ENCODE results near the gene RUNX3. TPM values are rescaled to one million over a fixed set of nuclear protein-coding genes. Genes with fewer than 3 reads are reported as not detected.
"Not testable (repeated sequence)": the region's sequence is repeated elsewhere in the genome, so short reads cannot be mapped to it uniquely, and the experiment has no call there.

RUNX3 gene
- not detected in 2 replicates for total RNA-seq

DNA sequence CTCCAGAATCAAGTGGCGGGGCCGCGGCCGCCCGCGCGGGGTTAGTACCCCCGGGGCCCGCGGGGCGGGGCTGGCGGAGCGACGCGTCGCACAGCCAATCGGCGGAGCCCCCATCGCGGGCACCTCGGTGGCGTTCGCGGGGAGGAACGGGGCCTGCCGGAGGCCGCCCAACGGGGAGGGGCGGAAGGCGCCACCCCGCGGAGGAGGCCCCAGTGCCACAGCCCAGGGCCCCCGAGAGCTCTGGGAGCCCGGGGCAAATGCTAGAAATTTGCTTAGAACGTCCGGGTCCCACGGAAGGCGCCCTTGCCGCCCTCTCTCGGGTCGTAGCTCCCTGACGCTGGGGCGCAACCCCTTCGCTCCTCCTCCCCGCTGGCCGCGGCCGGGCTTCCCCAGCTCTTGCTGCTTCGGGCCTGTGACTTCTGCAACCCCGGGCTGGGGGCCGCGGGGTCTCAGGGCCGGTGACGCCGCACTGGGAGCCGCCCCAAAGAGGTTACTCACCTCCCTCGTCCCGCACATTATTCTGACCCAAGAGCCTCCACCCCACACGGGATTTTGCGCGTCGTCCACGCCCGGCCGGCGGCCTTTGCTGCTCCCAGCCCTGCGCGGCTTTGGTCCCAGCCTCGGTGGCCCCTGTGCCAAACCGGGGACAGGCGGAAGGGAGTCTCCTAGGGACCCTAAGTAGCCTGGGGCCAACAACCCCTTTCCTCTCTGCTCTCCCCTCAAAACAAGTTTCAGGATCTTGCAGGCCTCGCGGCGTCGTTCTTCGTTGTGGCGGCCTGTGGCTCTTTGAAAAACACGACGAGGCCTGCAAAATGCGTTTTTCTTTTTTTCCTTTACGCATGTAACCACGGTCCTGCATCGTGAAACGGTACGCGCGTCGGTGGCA, at the start of gene RUNX3:
TSS of gene RUNX3 (minus strand) at position 17 of the 886 bp plus-strand sequence. CDS start 408 bp downstream, outside the sequence.
- DNase-seq (ENCODE audit: low read depth in 2 of 2): no peak

DNA sequence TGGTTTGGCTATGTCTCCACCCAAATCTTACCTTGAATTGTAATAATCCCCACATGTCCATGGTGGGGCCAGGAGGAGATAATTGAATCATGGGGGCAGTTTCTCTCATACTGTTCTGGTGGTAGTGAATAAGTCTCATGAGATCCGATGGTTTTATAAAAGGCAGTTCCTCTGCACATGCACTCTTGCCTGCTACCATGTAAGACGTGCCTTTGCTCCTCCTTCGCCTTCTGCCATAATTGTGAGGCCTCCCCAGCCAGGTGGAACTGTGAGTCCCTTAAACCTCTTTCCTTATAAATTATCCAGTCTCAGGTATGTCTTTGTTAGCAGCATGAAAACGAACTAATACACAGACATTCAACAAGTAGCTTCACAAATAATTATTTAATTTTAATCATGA, 49.2 kb upstream of the RUNX3 start:
- DNase-seq (ENCODE audit: low read depth in 2 of 2): not testable (repeated sequence)

- DNase-seq (ENCODE audit: low read depth in 2 of 2): no peak
These were observed 48.4 kb upstream of the RUNX3 start for GRCh38 chr1:24978383-24979032.

- DNase-seq (ENCODE audit: low read depth in 2 of 2): no peak
These were observed 45.3 kb upstream of the RUNX3 start for GRCh38 chr1:24975391-24975790.

GRCh38 chr1:24973315-24973714, 43.2 kb upstream of the RUNX3 start:
- no peak for DNase-seq (ENCODE audit: low read depth in 2 of 2)

DNA sequence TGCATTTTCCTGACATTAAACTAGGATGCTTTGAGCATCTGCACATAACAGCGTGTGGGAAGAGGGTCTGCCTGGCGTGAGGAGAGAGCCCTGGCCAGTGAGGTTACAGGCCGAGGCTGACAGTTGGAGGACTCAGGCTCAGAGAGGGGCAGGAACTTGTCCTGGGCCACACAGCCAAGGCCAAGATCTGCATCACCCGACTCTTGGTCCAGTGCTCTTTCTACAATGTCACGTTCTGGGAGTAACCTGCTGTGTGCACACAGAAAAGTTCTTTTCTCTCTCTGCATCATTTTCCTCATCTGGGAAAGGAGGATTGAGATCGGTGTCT, 42.8 kb upstream of the RUNX3 start:
- DNase-seq (ENCODE audit: low read depth in 2 of 2): no peak

- DNase-seq (ENCODE audit: low read depth in 2 of 2): peak in 1 of 2 donors; percentile 10
These were observed 42.3 kb upstream of the RUNX3 start for GRCh38 chr1:24972221-24972914.

GRCh38 chr1:24970926-24971875, 41.1 kb upstream of the RUNX3 start:
- no peak for DNase-seq (ENCODE audit: low read depth in 2 of 2)

DNA sequence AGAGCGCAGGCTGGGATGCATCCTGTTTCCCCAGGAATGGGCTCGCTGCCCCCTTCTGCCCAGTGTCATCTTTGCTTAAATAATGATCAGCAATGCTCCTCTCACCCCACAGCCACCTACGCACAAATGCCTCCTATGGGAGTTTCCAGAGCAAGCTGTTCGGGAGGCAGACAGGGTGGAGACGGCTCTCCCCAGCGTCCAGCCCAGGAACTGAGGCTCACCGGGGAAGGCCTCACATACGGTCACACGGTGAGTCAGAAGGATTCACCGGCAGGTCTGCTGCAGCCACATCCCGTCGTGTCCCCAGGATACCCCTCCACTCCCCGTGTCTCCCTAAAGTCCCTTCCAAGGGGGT, 40.3 kb upstream of the RUNX3 start:
- peak; percentile 15 to 30 for DNase-seq (ENCODE audit: low read depth in 2 of 2)

DNA sequence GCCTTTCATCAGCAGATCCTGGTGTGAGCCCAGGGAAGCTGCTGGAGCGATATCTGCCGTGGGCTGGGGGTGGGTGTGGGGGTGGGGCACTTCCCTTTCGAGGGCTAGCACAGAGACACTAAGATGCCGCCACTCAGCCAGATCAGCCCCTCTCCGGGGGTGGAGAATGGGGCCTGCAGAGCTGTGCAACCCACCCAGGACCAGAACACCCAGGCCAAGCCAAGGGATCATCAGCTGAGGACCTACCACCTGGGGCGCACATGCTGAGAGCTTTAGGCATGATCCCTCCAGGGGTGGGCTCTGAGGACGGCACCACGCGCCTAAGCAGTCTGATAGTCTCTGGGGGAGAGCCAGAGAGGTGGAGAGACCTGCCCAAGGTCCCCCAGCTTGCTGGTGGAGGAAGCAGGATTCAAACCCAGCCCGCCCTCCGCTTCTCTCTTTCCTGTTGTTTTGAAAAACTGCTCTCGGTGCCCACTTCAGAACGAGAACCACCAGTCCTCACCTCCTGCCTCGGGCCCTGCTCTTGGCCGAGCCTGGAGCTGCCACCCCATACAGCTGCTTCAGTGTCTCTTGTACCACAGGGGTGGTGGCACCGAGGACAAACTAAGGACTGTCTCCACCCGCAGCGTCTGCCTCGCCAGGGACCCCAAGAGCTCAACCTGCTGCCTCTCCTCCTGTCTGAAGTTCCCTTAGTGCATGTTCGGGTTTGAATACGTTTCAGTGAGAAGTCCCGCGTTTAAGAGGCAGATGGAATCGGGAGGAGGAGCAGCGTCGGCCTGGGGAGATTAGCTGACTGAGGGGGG, 39.7 kb upstream of the RUNX3 start:
- DNase-seq (ENCODE audit: low read depth in 2 of 2): no peak

DNA sequence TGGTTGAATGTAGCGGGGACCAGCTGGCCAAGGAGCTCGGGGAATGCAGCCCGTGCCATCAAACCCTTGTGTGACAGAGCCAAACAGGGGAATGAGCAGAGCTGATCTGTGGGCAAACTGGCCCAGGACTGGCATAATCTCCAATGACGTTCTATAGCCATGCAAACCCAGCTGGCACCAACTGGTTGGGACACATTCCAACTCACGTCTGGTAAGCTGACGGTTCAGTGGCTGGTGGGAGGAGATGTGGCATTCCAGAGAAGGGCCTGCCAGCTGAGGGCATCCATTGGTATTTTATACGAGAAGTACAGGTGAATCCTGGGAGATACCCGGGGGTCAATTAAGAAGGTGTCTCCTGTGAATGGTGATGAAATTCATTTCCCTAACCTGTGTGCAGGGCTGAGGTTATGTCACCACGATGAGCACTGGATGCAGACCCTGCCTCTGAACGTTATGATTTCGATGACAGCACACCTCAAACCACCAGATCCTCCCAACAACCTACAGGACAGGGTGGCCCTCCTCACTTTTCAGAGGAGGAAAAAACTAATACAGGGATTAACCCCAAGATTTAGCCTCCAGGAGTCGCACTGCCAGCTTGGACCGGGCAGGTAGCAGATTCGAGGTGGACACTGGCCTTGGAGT, 39.0 kb upstream of the RUNX3 start:
- DNase-seq (ENCODE audit: low read depth in 2 of 2): no peak

DNA sequence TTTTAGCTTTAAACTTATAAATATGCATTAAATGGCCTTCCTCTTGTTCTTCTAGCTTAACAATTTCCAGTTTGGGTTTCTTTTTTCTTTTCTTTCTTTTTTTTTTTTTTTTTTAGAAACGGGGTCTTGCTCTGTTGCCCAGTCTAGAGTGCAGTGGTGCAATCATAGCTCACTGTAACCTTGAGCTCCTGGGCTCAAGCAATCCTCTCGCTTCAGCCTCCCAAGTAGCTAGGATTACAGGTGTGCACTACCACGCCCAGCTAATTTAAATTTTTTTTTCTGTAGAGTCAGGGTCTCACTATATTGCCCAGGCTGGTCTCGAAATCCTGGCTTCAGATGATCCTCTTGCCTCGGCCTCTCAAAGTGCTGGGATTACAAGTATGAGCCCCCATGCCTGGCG, 37.9 kb upstream of the RUNX3 start:
- DNase-seq (ENCODE audit: low read depth in 2 of 2): no peak

DNA sequence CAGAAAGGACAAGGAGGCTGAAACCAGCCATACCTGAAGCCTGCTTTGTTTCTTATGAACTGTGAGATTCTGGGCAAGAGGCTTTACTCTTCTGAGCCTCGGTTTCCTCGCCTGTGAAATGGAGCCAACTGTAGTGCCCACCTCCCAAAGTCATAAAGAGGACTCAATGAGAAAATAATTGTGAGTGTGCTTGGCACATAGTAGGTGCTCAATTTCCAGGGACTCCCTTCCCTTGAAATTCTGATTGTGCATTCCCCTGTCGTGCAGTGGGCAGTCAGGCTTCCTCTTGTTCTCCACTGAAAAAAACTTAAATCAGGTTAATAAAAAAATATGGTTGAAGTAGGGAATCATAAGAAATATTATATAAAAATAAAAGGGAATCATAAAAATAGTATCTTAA, 37.5 kb upstream of the RUNX3 start:
- DNase-seq (ENCODE audit: low read depth in 2 of 2): no peak

- peak in 1 of 2 donors; percentile 63 for DNase-seq (ENCODE audit: low read depth in 2 of 2)
These were observed 36.8 kb upstream of the RUNX3 start for GRCh38 chr1:24966724-24967346.

DNA sequence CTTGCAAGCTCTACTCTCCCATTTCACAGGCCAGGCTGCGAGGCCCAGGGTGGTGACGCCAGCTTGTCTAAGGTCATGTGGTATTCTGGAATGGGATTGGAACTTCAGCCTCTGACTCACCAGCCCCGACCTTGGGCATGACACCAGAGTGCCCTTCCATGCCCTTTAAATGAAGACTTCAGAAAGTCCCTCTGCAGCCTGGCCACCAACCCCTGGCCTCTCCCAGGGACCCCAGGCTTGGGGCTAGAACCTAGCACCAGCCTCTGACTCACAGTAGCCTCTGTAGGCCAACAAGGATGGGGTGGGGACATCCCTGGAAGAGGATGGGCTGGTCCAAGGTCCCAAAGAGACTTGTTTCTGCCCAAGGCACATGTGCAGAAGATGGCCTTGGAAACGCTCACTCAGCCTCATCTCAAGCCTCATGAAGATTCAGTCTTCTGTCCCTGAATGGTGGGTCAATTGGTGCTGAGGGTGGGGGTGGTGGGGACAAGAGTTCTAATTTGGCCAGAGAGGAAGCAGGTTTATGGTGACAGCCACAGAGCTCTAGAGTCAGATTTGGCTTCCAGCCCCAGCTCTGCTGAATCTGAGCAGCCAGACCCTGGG, 36.1 kb upstream of the RUNX3 start:
- no peak for DNase-seq (ENCODE audit: low read depth in 2 of 2)

- DNase-seq (ENCODE audit: low read depth in 2 of 2): no peak
These were observed 35.5 kb upstream of the RUNX3 start for GRCh38 chr1:24965571-24965930.

GRCh38 chr1:24964811-24965570, 34.9 kb upstream of the RUNX3 start:
- no peak for DNase-seq (ENCODE audit: low read depth in 2 of 2)

GRCh38 chr1:24963943-24964693, 34.0 kb upstream of the RUNX3 start:
- no peak for DNase-seq (ENCODE audit: low read depth in 2 of 2)

Data from lung microvascular endothelial cell (primary cell).